ENCODE data around the gene ABHD8. TPM values are rescaled to one million over a fixed set of nuclear protein-coding genes. Genes with fewer than 3 reads are reported as not detected.

The ABHD8 gene
- total and polyA plus RNA-seq, 2 donors (not counting 1 experiment from before 2014, with no cell fraction given) = 5.2 to 7.2 TPM

GRCh38 chr19:17255150-17255621 lies 48.0 kb downstream of the ABHD8 start:
- H3K4me3 ChIP-seq (ENCODE audit: control extremely low read depth in 1 of 5, extremely low read depth in 1 of 5, insufficient read depth in 1 of 5, low read depth in 2 of 5, low read length in 4 of 5) = no peak overlapping the region
- no peak overlapping the region for H3K27ac ChIP-seq (ENCODE audit: low read length in 2 of 2)
- Mint-ChIP-seq H3K27ac (no peak overlapping the region), H3K4me1 (no peaks in the 10 kb centered on the region), H3K4me3 (no peak overlapping the region), H3K27me3 (no peaks in the 10 kb centered on the region), H3K9me3 (ENCODE audit: insufficient read depth) (no peaks in the 10 kb centered on the region)
- no peaks in the 10 kb centered on the region for H3K36me3 ChIP-seq (replicated peaks in 1 of 2; ENCODE audit: control extremely low read depth in 1 of 2, control insufficient read depth in 1 of 2, extremely low read depth in 1 of 2, insufficient read depth in 2 of 2, low read length in 1 of 2)
- DNase-seq (no peak), ATAC-seq (ENCODE audit: low read depth) (no peak)
- intact Hi-C loops (cut with micrococcal nuclease) = no loop called here
- H3K9ac ChIP-seq (ENCODE audit: low read length) = no peak overlapping the region
- H3K79me2 ChIP-seq (ENCODE audit: control insufficient read depth, insufficient read depth, low read length) = no peaks in the 10 kb centered on the region
- no peak overlapping the region for H2AFZ ChIP-seq (ENCODE audit: insufficient read depth, low read depth, low read length, poor library complexity, severe bottlenecking)
- no peaks in the 10 kb centered on the region for H3K27me3 ChIP-seq (replicated peaks in 1 of 4; ENCODE audit: control extremely low read depth in 1 of 4, control insufficient read depth in 3 of 4, insufficient read depth in 4 of 4, low read length in 3 of 4)
- peaks cover 0 to 14% (median 6%) of the 10 kb centered on the region in 3 donors for H3K9me3 ChIP-seq (ENCODE audit: control extremely low read depth in 1 of 3, control insufficient read depth in 2 of 3, insufficient read depth in 1 of 3, low read length in 2 of 3)
- H3K4me1 ChIP-seq (ENCODE audit: control insufficient read depth in 2 of 2, insufficient read depth in 2 of 2, low read length in 2 of 2) = no peaks in the 10 kb centered on the region
- H4K20me1 ChIP-seq (ENCODE audit: control insufficient read depth, insufficient read depth, low read length, poor library complexity, severe bottlenecking) = no peaks in the 10 kb centered on the region
- ChIA-PET CTCF (interaction anchor here (0.6 to 2.3 kb wide), 4 partner anchors 11 to 543 kb away, joined by 3 to 5 read pairs (median 4); partner anchors contain the start of gene ANKLE1), POLR2A (interaction anchor here (1.1 kb wide), 1 partner anchor 12 kb away, joined by 4 read pairs; no protein-coding TSS in a partner anchor)
- WGBS (ENCODE audit: insufficient coverage) = 97% methylated on average over 17 of the region's 18 CpGs
- H3K4me2 ChIP-seq (replicated peaks; ENCODE audit: low read depth, low read length, poor library complexity, severe bottlenecking) = no peak overlapping the region
- TF ChIP-seq EZH2 (IDR thresholded peaks at IDR 0.05; ENCODE audit: borderline replicate concordance, insufficient read depth, low read depth, low read length, poor library complexity, severe bottlenecking) (no peak), CTCF (IDR thresholded peaks at IDR 0.05) (no peak)

GRCh38 chr19:17254636-17255035 lies 48.6 kb downstream of the ABHD8 start:
- H3K9me3 Mint-ChIP-seq (ENCODE audit: insufficient read depth) = no peaks in the 10 kb centered on the region
- no peak overlapping the region for H3K9ac ChIP-seq (ENCODE audit: low read length)
- POLR2A ChIA-PET = interaction anchor here (1.1 kb wide), 1 partner anchor 12 kb away, joined by 4 read pairs; no protein-coding TSS in a partner anchor
- TF ChIP-seq EZH2 (IDR thresholded peaks at IDR 0.05; ENCODE audit: borderline replicate concordance, insufficient read depth, low read depth, low read length, poor library complexity, severe bottlenecking) (no peak), CTCF (IDR thresholded peaks at IDR 0.05) (no peak)
- H3K27ac ChIP-seq (ENCODE audit: low read length in 2 of 2) = no peak overlapping the region
- ATAC-seq (ENCODE audit: low read depth) = no peak
- H3K36me3 ChIP-seq (replicated peaks in 1 of 2; ENCODE audit: control extremely low read depth in 1 of 2, control insufficient read depth in 1 of 2, extremely low read depth in 1 of 2, insufficient read depth in 2 of 2, low read length in 1 of 2) = no peaks in the 10 kb centered on the region
- no peaks in the 10 kb centered on the region for H3K4me1 ChIP-seq (ENCODE audit: control insufficient read depth in 2 of 2, insufficient read depth in 2 of 2, low read length in 2 of 2)
- WGBS (ENCODE audit: insufficient coverage) = 80% methylated on average over 5 of the region's 10 CpGs
- CTCF ChIA-PET = interaction anchor here (0.6 to 2.3 kb wide), 4 partner anchors 11 to 542 kb away, joined by 3 to 5 read pairs (median 4); partner anchors contain the start of gene ANKLE1
- no peaks in the 10 kb centered on the region for H3K4me1 Mint-ChIP-seq
- H3K4me3 Mint-ChIP-seq = no peak overlapping the region
- H3K4me2 ChIP-seq (replicated peaks; ENCODE audit: low read depth, low read length, poor library complexity, severe bottlenecking) = no peak overlapping the region
- intact Hi-C loops (cut with micrococcal nuclease) = no loop called here
- no peak overlapping the region for H3K4me3 ChIP-seq (ENCODE audit: control extremely low read depth in 1 of 5, extremely low read depth in 1 of 5, insufficient read depth in 1 of 5, low read depth in 2 of 5, low read length in 4 of 5)
- no peaks in the 10 kb centered on the region for H4K20me1 ChIP-seq (ENCODE audit: control insufficient read depth, insufficient read depth, low read length, poor library complexity, severe bottlenecking)
- peaks cover 0 to 9% (median 4%) of the 10 kb centered on the region in 3 donors for H3K9me3 ChIP-seq (ENCODE audit: control extremely low read depth in 1 of 3, control insufficient read depth in 2 of 3, insufficient read depth in 1 of 3, low read length in 2 of 3)
- no peaks in the 10 kb centered on the region for H3K27me3 Mint-ChIP-seq
- no peak for DNase-seq
- H3K79me2 ChIP-seq (ENCODE audit: control insufficient read depth, insufficient read depth, low read length) = no peaks in the 10 kb centered on the region
- no peaks in the 10 kb centered on the region for H3K27me3 ChIP-seq (replicated peaks in 1 of 4; ENCODE audit: control extremely low read depth in 1 of 4, control insufficient read depth in 3 of 4, insufficient read depth in 4 of 4, low read length in 3 of 4)
- H2AFZ ChIP-seq (ENCODE audit: insufficient read depth, low read depth, low read length, poor library complexity, severe bottlenecking) = no peak overlapping the region
- no peak overlapping the region for H3K27ac Mint-ChIP-seq
